Astrocyte of the cerebellum (primary cell): ENCODE data around the gene SNX13.

ENCODE experiments used
- DNase-seq: peaks from one replicate; pipeline ENCODE4 v3.0.0-alpha.2; 2011; ENCODE audit warnings: low read depth
- H3K4me3 ChIP-seq: 2 replicates; pipeline ENCODE4 v1.5.1; 2011; ENCODE audit warnings: mild to moderate bottlenecking, low read depth, low read length, moderate library complexity
- CTCF ChIP-seq: IDR thresholded peaks from 2 replicates; pipeline ENCODE4 v1.5.1; 2012; ENCODE audit warnings: low read length, low read depth, moderate library complexity, mild to moderate bottlenecking; ENCODE audit errors: missing control alignments
- in situ Hi-C: cut with HindIII; loops from 2 replicates; pipeline ENCODE4 v1.10.0; 2017; ENCODE audit warnings: low sequenced_read_pairs

The SNX13 gene

GRCh38 chr7:17781491-17782215 lies 158.6 kb downstream of the SNX13 start:
- peak; percentile 77 for DNase-seq
- no peak overlapping the region for H3K4me3 ChIP-seq
- in situ Hi-C loops, result no loop called here
- TF ChIP-seq CTCF, result no peak

GRCh38 chr7:17779381-17779780 lies 160.9 kb downstream of the SNX13 start:
- no peak for TF ChIP-seq CTCF
- in situ Hi-C loops, result no loop called here
- no peak for DNase-seq
- H3K4me3 ChIP-seq, result no peak overlapping the region

GRCh38 chr7:17774716-17775288 lies 165.5 kb downstream of the SNX13 start:
- DNase-seq, result no peak
- in situ Hi-C loops, result no loop called here
- no peak for TF ChIP-seq CTCF
- H3K4me3 ChIP-seq, result no peak overlapping the region

GRCh38 chr7:17774248-17774647 lies 166.0 kb downstream of the SNX13 start:
- in situ Hi-C loops, result no loop called here
- no peak overlapping the region for H3K4me3 ChIP-seq
- TF ChIP-seq CTCF, result no peak
- DNase-seq, result peak; percentile 63

GRCh38 chr7:17773289-17773626 lies 167.0 kb downstream of the SNX13 start:
- peak; percentile 49 for DNase-seq
- H3K4me3 ChIP-seq, result no peak overlapping the region
- in situ Hi-C loops, result no loop called here
- no peak for TF ChIP-seq CTCF

- no peak for TF ChIP-seq CTCF
- DNase-seq, result no peak
- in situ Hi-C loops, result no loop called here
- no peak overlapping the region for H3K4me3 ChIP-seq
These were observed 167.6 kb downstream of the SNX13 start for GRCh38 chr7:17772581-17773288.
